ENCODE data around the gene SEC24C.

- TF ChIP-seq CTCF (conservative IDR thresholded peaks at IDR 0.05; ENCODE audit: low read length) (no peak), EZH2phosphoT487 (IDR thresholded peaks at IDR 0.05; ENCODE audit: borderline replicate concordance, low read depth, low read length) (no peak)
Measured at GRCh38 chr10:73810358-73810734, 66.2 kb downstream of the SEC24C start.
